B cell (primary cell): ENCODE data around the gene SSR1. TPM values are rescaled to one million over a fixed set of nuclear protein-coding genes. Genes with fewer than 3 reads are reported as not detected.

Source experiments
- ATAC-seq: fragments of 200-7000 bp; cut with Tn5 transposase; one replicate; pipeline ENCODE4 v1.10.0; 2021; ENCODE audit warnings: low read depth, mild to moderate bottlenecking, moderate number of reproducible peaks, moderate library complexity
- CTCF ChIA-PET: fragments of 350-600 bp; sonication (Branson Sonifier 250); formaldehyde crosslinking; loops from one replicate; lab custom pipeline; 2021; ENCODE audit warnings: antibody characterized with exemption, inconsistent platforms; lab: Charles Lee
- POLR2A ChIA-PET: fragments of 350-600 bp; sonication (Branson Sonifier 250); formaldehyde crosslinking; loops from one replicate; lab custom pipeline; 2021; ENCODE audit warnings: antibody characterized with exemption; lab: Charles Lee
- DNase-seq: peaks from one replicate; pipeline ENCODE4 v3.0.0; 2013
- H2AFZ ChIP-seq: 2 replicates; pipeline ENCODE4 v1.6.1; 2012; ENCODE audit warnings: mild to moderate bottlenecking, low read depth, low read length; ENCODE audit not compliant: insufficient read depth, poor library complexity, severe bottlenecking
- H3K27ac ChIP-seq, 2 donors: 1 replicate in 1 of 2; 2 replicates in 1 of 2; pipeline ENCODE4 v1.5.1; 2012 to 2013; ENCODE audit warnings: low read length in 2 of 2, mild to moderate bottlenecking in 2 of 2, moderate library complexity in 1 of 2
- H3K27me3 ChIP-seq, 4 experiments: fragments of 200-600 bp in 1 of 4; sonication (generic) in 1 of 4; replicated peaks in 1 of 4; 1 replicate in 2 of 4; 2 replicates in 2 of 4; pipeline versions ENCODE4 v1.6.1 to v1.7.0; 2013 to 2016; ENCODE audit warnings: low read length in 3 of 4, mild to moderate bottlenecking in 2 of 4, mixed read lengths in 1 of 4, moderate library complexity in 1 of 4; ENCODE audit not compliant: insufficient read depth in 4 of 4, control insufficient read depth in 3 of 4; ENCODE audit errors: control extremely low read depth in 1 of 4
- H3K36me3 ChIP-seq, 2 experiments: replicated peaks in 1 of 2; 1 replicate in 1 of 2; 2 replicates in 1 of 2; pipeline versions ENCODE4 v1.6.1 to v1.7.1; 2013; ENCODE audit warnings: low read length in 1 of 2; ENCODE audit not compliant: insufficient read depth in 2 of 2, control insufficient read depth in 1 of 2; ENCODE audit errors: control extremely low read depth in 1 of 2, extremely low read depth in 1 of 2
- H3K4me1 ChIP-seq, 2 donors: fragments of 200-600 bp in 1 of 2; sonication (generic) in 1 of 2; 1 replicate in 1 of 2; 2 replicates in 1 of 2; pipeline versions ENCODE4 v1.5.1 to v1.6.1; 2013 to 2017; ENCODE audit warnings: low read length in 2 of 2; ENCODE audit not compliant: control insufficient read depth in 2 of 2, insufficient read depth in 2 of 2
- H3K4me2 ChIP-seq: replicated peaks from 2 replicates; pipeline ENCODE3; 2012; ENCODE audit warnings: mild to moderate bottlenecking, low read depth, low read length; ENCODE audit not compliant: poor library complexity, severe bottlenecking
- H3K4me3 ChIP-seq, 5 experiments: fragments of 200-600 bp in 1 of 5; sonication (generic) in 1 of 5; 1 replicate in 3 of 5; 2 replicates in 2 of 5; pipeline versions ENCODE4 v1.5.1 to v1.7.0; 2011 to 2016; ENCODE audit warnings: low read length in 4 of 5, mild to moderate bottlenecking in 4 of 5, low read depth in 2 of 5, control low read depth in 1 of 5, moderate library complexity in 1 of 5; ENCODE audit not compliant: insufficient read depth in 1 of 5; ENCODE audit errors: control extremely low read depth in 1 of 5, extremely low read depth in 1 of 5
- H3K79me2 ChIP-seq: fragments of 200-600 bp; sonication (generic); one replicate; pipeline ENCODE4 v1.6.0; 2016; ENCODE audit warnings: low read length; ENCODE audit not compliant: control insufficient read depth, insufficient read depth
- H3K9ac ChIP-seq: fragments of 200-600 bp; sonication (generic); 2 replicates; pipeline ENCODE4 v1.6.1; 2017; ENCODE audit warnings: mild to moderate bottlenecking, low read length, moderate library complexity
- H3K9me3 ChIP-seq, 3 donors: one replicate each; pipeline versions ENCODE4 v1.6.1 to v1.7.1; 2013; ENCODE audit warnings: low read length in 2 of 3; ENCODE audit not compliant: control insufficient read depth in 2 of 3, insufficient read depth in 1 of 3; ENCODE audit errors: control extremely low read depth in 1 of 3
- H4K20me1 ChIP-seq: 2 replicates; pipeline ENCODE4 v1.6.0; 2012; ENCODE audit warnings: mild to moderate bottlenecking, low read length; ENCODE audit not compliant: insufficient read depth, control insufficient read depth, poor library complexity, severe bottlenecking
- H3K27ac Mint-ChIP-seq: one replicate; pipeline ENCODE4 v1.8.0; 2021; ENCODE audit warnings: mixed read lengths
- H3K27me3 Mint-ChIP-seq: one replicate; pipeline ENCODE4 v1.8.0; 2021; ENCODE audit warnings: mixed read lengths
- H3K4me1 Mint-ChIP-seq: one replicate; pipeline ENCODE4 v1.8.0; 2021; ENCODE audit warnings: mixed read lengths
- H3K4me3 Mint-ChIP-seq: one replicate; pipeline ENCODE4 v1.8.0; 2021; ENCODE audit warnings: mixed read lengths
- H3K9me3 Mint-ChIP-seq: one replicate; pipeline ENCODE4 v1.8.0; 2022; ENCODE audit warnings: mixed read lengths; ENCODE audit not compliant: insufficient read depth
- EZH2 ChIP-seq: IDR thresholded peaks from 2 replicates; pipeline ENCODE4 v1.6.1; 2012; ENCODE audit warnings: borderline replicate concordance, low read depth, mild to moderate bottlenecking, moderate library complexity, low read length; ENCODE audit not compliant: insufficient read depth, poor library complexity, severe bottlenecking
- WGBS: methylation state at CpG from one replicate; pipeline ENCODE4 v1.1.5; 2013; ENCODE audit warnings: missing lambda C conversion rate; ENCODE audit not compliant: insufficient coverage; 5-methylcytosine and 5-hydroxymethylcytosine counted together
- intact Hi-C: fragments of 100-400 bp; cut with micrococcal nuclease; formaldehyde crosslinking; loops from one replicate; pipeline ENCODE4 v1.10.0; 2022
- polyA plus RNA-seq: library from polyadenylated mRNA; depleted of rRNA; stranded (reverse); fragments of >200 nt; gene quantifications from 2 replicates; pipeline ENCODE4 v1.2.3, GENCODE V29; 2012
- total RNA-seq, 2 donors: library from RNA; stranded (reverse); fragments of 120-200 nt in 1 of 2; gene quantifications; 1 replicate in 1 of 2; 2 replicates in 1 of 2; pipeline versions ENCODE4 v1.2.3 to v1.2.4, GENCODE V29; 2013 to 2022
- TF ChIP-seq, protein P1 (sequence below): fragments of 200-600 bp; IDR thresholded peaks from one replicate; pipeline ENCODE4 v1.8.0; 2022; ENCODE audit warnings: antibody characterized with exemption, mild to moderate bottlenecking

SSR1 gene
- total and polyA plus RNA-seq, 2 donors (not counting 1 experiment from before 2014, with no cell fraction given) = 15.9 to 81.6 TPM

DNA sequence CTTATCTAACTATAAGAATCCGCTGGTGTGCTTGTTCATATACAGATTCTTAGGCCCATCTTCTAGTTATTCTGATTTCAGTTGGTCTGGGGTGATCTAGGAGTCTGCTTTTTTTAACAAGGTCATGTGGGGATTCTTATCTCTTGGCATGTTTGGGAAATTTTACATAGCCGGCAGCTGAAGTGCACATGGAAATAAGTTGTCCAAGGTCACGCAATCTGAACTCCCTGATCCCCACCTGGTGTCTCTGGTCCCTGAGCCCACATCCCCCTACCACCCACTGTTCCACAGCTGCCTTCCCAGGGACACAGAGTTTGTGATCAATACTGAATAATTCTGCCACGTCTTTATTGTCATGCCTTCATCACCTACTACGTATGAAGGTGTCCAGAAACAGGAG is 90.8 kb downstream of the SSR1 start:
- no peak overlapping the region for H3K4me3 ChIP-seq
- Mint-ChIP-seq H3K9me3 (no peaks in the 10 kb centered on the region), H3K4me1 (peaks cover 5% of the 10 kb centered on the region), H3K4me3 (no peak overlapping the region), H3K27me3 (no peaks in the 10 kb centered on the region), H3K27ac (no peak overlapping the region)
- 100% methylated on average over 1 of the region's 5 CpGs for WGBS
- no peaks in the 10 kb centered on the region for H3K9me3 ChIP-seq
- no peak overlapping the region for H3K9ac ChIP-seq
- ATAC-seq (no peak), DNase-seq (no peak)
- no peak overlapping the region for H3K4me2 ChIP-seq
- H3K79me2 ChIP-seq = peaks cover 11% of the 10 kb centered on the region
- H4K20me1 ChIP-seq = peaks cover 3% of the 10 kb centered on the region
- no peak overlapping the region for H2AFZ ChIP-seq
- ChIA-PET POLR2A (no interaction called here), CTCF (no interaction called here)
- peaks cover 0 to 4% of the 10 kb centered on the region in 2 donors for H3K4me1 ChIP-seq
- no peak overlapping the region for H3K27ac ChIP-seq
- intact Hi-C loops = no loop called here
- no peaks in the 10 kb centered on the region for H3K27me3 ChIP-seq
- no peak for TF ChIP-seq EZH2
- TF ChIP-seq, protein P1, sequence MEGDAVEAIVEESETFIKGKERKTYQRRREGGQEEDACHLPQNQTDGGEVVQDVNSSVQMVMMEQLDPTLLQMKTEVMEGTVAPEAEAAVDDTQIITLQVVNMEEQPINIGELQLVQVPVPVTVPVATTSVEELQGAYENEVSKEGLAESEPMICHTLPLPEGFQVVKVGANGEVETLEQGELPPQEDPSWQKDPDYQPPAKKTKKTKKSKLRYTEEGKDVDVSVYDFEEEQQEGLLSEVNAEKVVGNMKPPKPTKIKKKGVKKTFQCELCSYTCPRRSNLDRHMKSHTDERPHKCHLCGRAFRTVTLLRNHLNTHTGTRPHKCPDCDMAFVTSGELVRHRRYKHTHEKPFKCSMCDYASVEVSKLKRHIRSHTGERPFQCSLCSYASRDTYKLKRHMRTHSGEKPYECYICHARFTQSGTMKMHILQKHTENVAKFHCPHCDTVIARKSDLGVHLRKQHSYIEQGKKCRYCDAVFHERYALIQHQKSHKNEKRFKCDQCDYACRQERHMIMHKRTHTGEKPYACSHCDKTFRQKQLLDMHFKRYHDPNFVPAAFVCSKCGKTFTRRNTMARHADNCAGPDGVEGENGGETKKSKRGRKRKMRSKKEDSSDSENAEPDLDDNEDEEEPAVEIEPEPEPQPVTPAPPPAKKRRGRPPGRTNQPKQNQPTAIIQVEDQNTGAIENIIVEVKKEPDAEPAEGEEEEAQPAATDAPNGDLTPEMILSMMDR = no peak
- peaks cover 3 to 59% of the 10 kb centered on the region in 2 experiments for H3K36me3 ChIP-seq

DNA sequence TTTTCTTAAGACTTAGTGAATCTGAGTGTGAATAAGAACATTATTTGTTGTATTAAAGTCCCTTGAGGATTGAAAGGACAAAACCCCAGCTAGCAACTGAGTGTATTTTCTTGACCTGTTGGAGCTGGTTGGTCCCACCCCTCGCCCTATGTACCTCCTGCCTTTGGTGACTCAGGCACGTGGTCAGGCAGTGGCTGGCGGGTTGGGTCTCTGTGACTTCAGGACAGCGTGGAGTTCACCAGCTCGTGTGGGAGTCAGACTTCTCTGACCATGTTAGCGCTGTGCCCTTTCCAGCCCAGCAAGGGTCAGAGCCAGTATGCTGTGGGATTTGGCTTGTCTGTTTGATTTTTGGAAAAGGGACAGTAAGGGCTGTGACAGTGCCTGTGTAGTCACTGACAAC is 93.7 kb downstream of the SSR1 start:
- peaks cover 35% of the 10 kb centered on the region for H3K79me2 ChIP-seq
- H3K36me3 ChIP-seq = peaks cover 0 to 68% of the 10 kb centered on the region in 2 experiments
- POLR2A ChIA-PET = interaction anchor here (0.6 kb wide), 1 partner anchor 124 kb away, joined by 7 read pairs; no protein-coding TSS in a partner anchor
- ATAC-seq = no peak
- H3K4me3 Mint-ChIP-seq = no peak overlapping the region
- no peak for TF ChIP-seq EZH2
- TF ChIP-seq, protein P1 = no peak
- no peak overlapping the region for H3K27ac Mint-ChIP-seq
- no peaks in the 10 kb centered on the region for H3K27me3 Mint-ChIP-seq
- no peaks in the 10 kb centered on the region for H3K9me3 Mint-ChIP-seq
- H3K4me1 ChIP-seq = no peaks in the 10 kb centered on the region
- no peak overlapping the region for H3K9ac ChIP-seq
- no peak overlapping the region for H3K4me2 ChIP-seq
- no peaks in the 10 kb centered on the region for H3K27me3 ChIP-seq
- CTCF ChIA-PET = interaction anchor here (0.8 to 0.9 kb wide), 2 partner anchors 24 to 461 kb away, joined by 3 to 4 read pairs; no protein-coding TSS in a partner anchor
- WGBS = 92% methylated on average over 6 of the region's 6 CpGs
- no peaks in the 10 kb centered on the region for H3K9me3 ChIP-seq
- no peak overlapping the region for H3K27ac ChIP-seq
- no peak overlapping the region for H3K4me3 ChIP-seq
- H4K20me1 ChIP-seq = peaks cover 6% of the 10 kb centered on the region
- intact Hi-C loops = no loop called here
- peaks cover 1% of the 10 kb centered on the region for H3K4me1 Mint-ChIP-seq
- H2AFZ ChIP-seq = no peak overlapping the region
- no peak for DNase-seq
